SU-DHL-6 (cell line): ENCODE measurements around the gene KIAA0825.

Experiments
- CTCF ChIP-seq: fragments of 200-600 bp; sonication (generic); IDR thresholded peaks from one replicate; pipeline ENCODE4 v1.5.1; 2017; ENCODE audit warnings: antibody characterized with exemption, mild to moderate bottlenecking, low read length, moderate library complexity; ENCODE audit not compliant: insufficient read depth, poor library complexity, severe bottlenecking
- EZH2phosphoT487 ChIP-seq: fragments of 200-600 bp; sonication (generic), shearing (Covaris generic); conservative IDR thresholded peaks from 2 replicates; pipeline ENCODE4 v1.6.1; 2018; ENCODE audit warnings: mild to moderate bottlenecking, antibody characterized with exemption, low read length, moderate library complexity, mixed read lengths

- TF ChIP-seq CTCF (no peak), EZH2phosphoT487 (no peak)
Measured at GRCh38 chr5:94396687-94397086, 221.7 kb downstream of the KIAA0825 start.
